ENCODE results near the gene CLCN3. TPM values are rescaled to one million over a fixed set of nuclear protein-coding genes. Genes with fewer than 3 reads are reported as not detected.

The CLCN3 gene
- total and polyA plus RNA-seq, 10 of the 15 experiments (the other 5 are each of a cell fraction or from before 2014, with no cell fraction given) = 4.0 to 22.8 (median 11.8) TPM

GRCh38 chr4:169601016-169601771 is 19.2 kb upstream of the CLCN3 start:
- Histone ChIP-seq H3K79me2 (ENCODE audit: control insufficient read depth, insufficient read depth, low read length) (peaks cover 1% of the 10 kb centered on the region), H3K4me2 (ENCODE audit: control insufficient read depth, insufficient read depth) (no peak overlapping the region), H4K20me1 (ENCODE audit: control insufficient read depth, insufficient read depth) (no peaks in the 10 kb centered on the region), H2AFZ (ENCODE audit: control insufficient read depth, low read depth, low read length) (no peak overlapping the region), H3K4me1 (ENCODE audit: control insufficient read depth, insufficient read depth, low read length) (0 out of 2 replicates have a peak, but pooled peaks cover 8% of the 10 kb centered on the region), H3K4me3 (no peak overlapping the region), H3K27me3 (replicated peaks in 1 of 2; ENCODE audit: control insufficient read depth in 2 of 2, insufficient read depth in 2 of 2, low read length in 1 of 2) (no peaks in the 10 kb centered on the region), H3K27ac (ENCODE audit: control insufficient read depth, insufficient read depth) (no peak overlapping the region), H3K9me3 (replicated peaks; ENCODE audit: control insufficient read depth, insufficient read depth, low read length) (no peaks in the 10 kb centered on the region), H3K9ac (ENCODE audit: control insufficient read depth, insufficient read depth, low read length) (no peak overlapping the region), H3K36me3 (ENCODE audit: control insufficient read depth in 2 of 2, insufficient read depth in 2 of 2, low read length in 1 of 2) (peaks cover 0 to 12% of the 10 kb centered on the region in 2 experiments; a peak in 1 of 4 replicates)
- intact Hi-C loops (cut with micrococcal nuclease; ENCODE audit: unreplicated experiment) = no loop called here
- in situ Hi-C loops (cut with MboI) = no loop called here
- ChIA-PET POLR2A (interaction anchor here (0.6 kb wide), 1 partner anchor 11 kb away, joined by 5 read pairs; no protein-coding TSS in a partner anchor), SMC1A (ENCODE audit: uncharacterized antibody, unreplicated experiment) (interaction anchor here (0.8 to 1.1 kb wide), 2 partner anchors 9 to 12 kb away, joined by 3 read pairs; partner anchors contain the start of gene NEK1), RAD21 (ENCODE audit: unreplicated experiment) (no interaction called here), CTCF (interaction anchor here (1.0 to 1.2 kb wide), 2 partner anchors 12 to 15 kb away, joined by 3 read pairs; no protein-coding TSS in a partner anchor)
- no TSS peak for BruUV-seq (replicated peaks)
- FAIRE-seq = no peak
- TF ChIP-seq, protein P1, sequence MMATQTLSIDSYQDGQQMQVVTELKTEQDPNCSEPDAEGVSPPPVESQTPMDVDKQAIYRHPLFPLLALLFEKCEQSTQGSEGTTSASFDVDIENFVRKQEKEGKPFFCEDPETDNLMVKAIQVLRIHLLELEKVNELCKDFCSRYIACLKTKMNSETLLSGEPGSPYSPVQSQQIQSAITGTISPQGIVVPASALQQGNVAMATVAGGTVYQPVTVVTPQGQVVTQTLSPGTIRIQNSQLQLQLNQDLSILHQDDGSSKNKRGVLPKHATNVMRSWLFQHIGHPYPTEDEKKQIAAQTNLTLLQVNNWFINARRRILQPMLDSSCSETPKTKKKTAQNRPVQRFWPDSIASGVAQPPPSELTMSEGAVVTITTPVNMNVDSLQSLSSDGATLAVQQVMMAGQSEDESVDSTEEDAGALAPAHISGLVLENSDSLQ (IDR thresholded peaks at IDR 0.05) = no peak
- TF ChIP-seq NRF1 (conservative IDR thresholded peaks at IDR 0.05; ENCODE audit: low read depth, low read length) (no peak), IKZF1 (conservative IDR thresholded peaks at IDR 0.05) (no peak), FOS (IDR thresholded peaks at IDR 0.05; ENCODE audit: borderline replicate concordance, extremely low read depth, insufficient read length) (no peak), ZNF384 (IDR thresholded peaks at IDR 0.05; ENCODE audit: borderline replicate concordance, low read depth, low read length) (no peak), TARDBP (IDR thresholded peaks at IDR 0.05; ENCODE audit: borderline replicate concordance) (no peak), ZSCAN29 (IDR thresholded peaks at IDR 0.05) (no peak)
- DNase-seq (ENCODE audit: low read depth, low spot score) = no peak
- 0 out of 3 replicates have a peak, but pooled peaks have one; percentile 11 for ATAC-seq
